H9 (cell line): ENCODE measurements around the gene COX5B. TPM values are rescaled to one million over a fixed set of nuclear protein-coding genes. Genes with fewer than 3 reads are reported as not detected.
"Not testable (repeated sequence)": the region's sequence is repeated elsewhere in the genome, so short reads cannot be mapped to it uniquely, and the experiment has no call there.

ENCODE experiments used
- DNase-seq: peaks from one replicate; pipeline ENCODE4 v3.0.0-alpha.2; 2017
- H2AFZ ChIP-seq: one replicate; pipeline ENCODE4 v1.6.1; 2013; ENCODE audit warnings: mild to moderate bottlenecking, low read length, control low read depth, moderate library complexity
- H2AK5ac ChIP-seq: 2 replicates; pipeline ENCODE4 v1.6.1; 2013; ENCODE audit warnings: low read length, control low read depth, mixed read lengths; ENCODE audit not compliant: insufficient read length
- H2BK120ac ChIP-seq: one replicate; pipeline ENCODE4 v1.6.1; 2013; ENCODE audit warnings: low read depth, mild to moderate bottlenecking, low read length, control low read depth, inconsistent platforms; ENCODE audit not compliant: poor library complexity, severe bottlenecking
- H2BK12ac ChIP-seq: 2 replicates; pipeline ENCODE4 v1.6.1; 2013; ENCODE audit warnings: low read length, control low read depth, mixed read lengths, low read depth; ENCODE audit not compliant: insufficient read length
- H2BK15ac ChIP-seq: 2 replicates; pipeline ENCODE4 v1.6.1; 2013; ENCODE audit warnings: low read depth, low read length, control low read depth
- H2BK20ac ChIP-seq: one replicate; pipeline ENCODE4 v1.6.1; 2013; ENCODE audit warnings: low read depth, mild to moderate bottlenecking, low read length, control low read depth, inconsistent platforms; ENCODE audit not compliant: poor library complexity, severe bottlenecking
- H2BK5ac ChIP-seq: 2 replicates; pipeline ENCODE4 v1.6.1; 2013; ENCODE audit warnings: low read length, control low read depth, mixed read lengths; ENCODE audit not compliant: insufficient read length
- H3K14ac ChIP-seq: 2 replicates; pipeline ENCODE4 v1.6.1; 2013; ENCODE audit warnings: low read length, control low read depth; ENCODE audit not compliant: insufficient read depth
- H3K18ac ChIP-seq: 2 replicates; pipeline ENCODE4 v1.6.1; 2013; ENCODE audit warnings: low read depth, mild to moderate bottlenecking, mixed read lengths, low read length, control low read depth; ENCODE audit not compliant: insufficient read length
- H3K23ac ChIP-seq: 2 replicates; pipeline ENCODE4 v1.6.1; 2013; ENCODE audit warnings: low read length, control low read depth, mixed read lengths, low read depth; ENCODE audit not compliant: insufficient read length
- H3K23me2 ChIP-seq: 2 replicates; pipeline ENCODE4 v1.6.1; 2013; ENCODE audit warnings: low read depth, mild to moderate bottlenecking, mixed read lengths, low read length, control low read depth; ENCODE audit not compliant: insufficient read length, poor library complexity, severe bottlenecking
- H3K27ac ChIP-seq: 2 replicates; pipeline ENCODE4 v1.5.1; 2013; ENCODE audit warnings: low read length, control low read depth, mixed read lengths, low read depth; ENCODE audit not compliant: insufficient read length
- H3K27me3 ChIP-seq: 2 replicates; pipeline ENCODE4 v1.6.1; 2013; ENCODE audit warnings: low read length, control low read depth, inconsistent platforms; ENCODE audit not compliant: insufficient read depth
- H3K4ac ChIP-seq: 2 replicates; pipeline ENCODE4 v1.6.1; 2013; ENCODE audit warnings: low read depth, mild to moderate bottlenecking, control low read depth, inconsistent platforms, low read length, moderate library complexity
- H3K4me1 ChIP-seq: 2 replicates; pipeline ENCODE4 v1.6.1; 2013; ENCODE audit warnings: low read length, control low read depth, inconsistent platforms; ENCODE audit not compliant: insufficient read depth
- H3K4me2 ChIP-seq: 2 replicates; pipeline ENCODE4 v1.6.1; 2013; ENCODE audit warnings: low read length, control low read depth, mixed read lengths; ENCODE audit not compliant: insufficient read length, insufficient read depth
- H3K56ac ChIP-seq: 2 replicates; pipeline ENCODE4 v1.6.1; 2013; ENCODE audit warnings: low read depth, mild to moderate bottlenecking, mixed read lengths, low read length, control low read depth; ENCODE audit not compliant: insufficient read length
- H3K79me1 ChIP-seq: 2 replicates; pipeline ENCODE4 v1.6.1; 2013; ENCODE audit warnings: low read depth, mild to moderate bottlenecking, moderate library complexity, low read length, control low read depth, inconsistent platforms; ENCODE audit not compliant: insufficient read depth, poor library complexity, severe bottlenecking
- H3K79me2 ChIP-seq: 2 replicates; pipeline ENCODE4 v1.6.1; 2013; ENCODE audit warnings: low read length, control low read depth, inconsistent platforms; ENCODE audit not compliant: insufficient read depth
- H3K9ac ChIP-seq: 2 replicates; pipeline ENCODE4 v1.6.1; 2013; ENCODE audit warnings: low read length, control low read depth, mixed read lengths; ENCODE audit not compliant: insufficient read length; ENCODE audit errors: extremely low read depth
- H3K9me3 ChIP-seq: one replicate; pipeline ENCODE4 v1.6.1; 2013; ENCODE audit warnings: low read depth, low read length, inconsistent platforms; ENCODE audit not compliant: control insufficient read depth
- H3T11ph ChIP-seq: one replicate; pipeline ENCODE4 v1.6.1; 2013; ENCODE audit warnings: mild to moderate bottlenecking, low read length, control low read depth, inconsistent platforms
- H4K20me1 ChIP-seq: one replicate; pipeline ENCODE4 v1.6.1; 2013; ENCODE audit not compliant: control insufficient read depth, insufficient read length, insufficient read depth
- H4K5ac ChIP-seq: 2 replicates; pipeline ENCODE4 v1.6.1; 2013; ENCODE audit warnings: low read depth, mild to moderate bottlenecking, mixed read lengths, low read length, control low read depth; ENCODE audit not compliant: insufficient read length
- H4K8ac ChIP-seq: replicated peaks from 2 replicates; pipeline ENCODE4 v1.6.1; 2013; ENCODE audit warnings: low read length, control low read depth, mixed read lengths, low read depth; ENCODE audit not compliant: insufficient read length
- H4K91ac ChIP-seq: 2 replicates; pipeline ENCODE4 v1.6.1; 2013; ENCODE audit warnings: low read depth, mild to moderate bottlenecking, moderate library complexity, mixed read lengths, low read length, control low read depth; ENCODE audit not compliant: insufficient read length
- H3K27ac Mint-ChIP-seq, 3 experiments: 2 replicates in 2 of 3; 3 replicates in 1 of 3; pipeline ENCODE4 v1.8.0; 2020 to 2021; ENCODE audit warnings: mixed read lengths in 3 of 3, mild to moderate bottlenecking in 1 of 3, moderate library complexity in 1 of 3
- H3K27me3 Mint-ChIP-seq: 2 replicates; pipeline ENCODE4 v1.8.0; 2021; ENCODE audit warnings: low read depth, mild to moderate bottlenecking, moderate library complexity, mixed read lengths
- H3K36me3 Mint-ChIP-seq, 3 experiments: 2 replicates in 2 of 3; 3 replicates in 1 of 3; pipeline ENCODE4 v1.8.0; 2020 to 2021; ENCODE audit warnings: low read depth in 3 of 3, mixed read lengths in 3 of 3; ENCODE audit not compliant: insufficient read depth in 1 of 3
- H3K4me1 Mint-ChIP-seq, 2 experiments: 2 replicates each; pipeline ENCODE4 v1.8.0; 2020; ENCODE audit warnings: mixed read lengths in 2 of 2
- H3K4me3 Mint-ChIP-seq, 2 experiments: 2 replicates in 1 of 2; 3 replicates in 1 of 2; pipeline ENCODE4 v1.8.0; 2020 to 2021; ENCODE audit warnings: mild to moderate bottlenecking in 2 of 2, mixed read lengths in 2 of 2, moderate library complexity in 1 of 2
- H3K9me3 Mint-ChIP-seq, 2 experiments: 2 replicates in 1 of 2; 3 replicates in 1 of 2; pipeline ENCODE4 v1.8.0; 2020; ENCODE audit warnings: mild to moderate bottlenecking in 2 of 2, mixed read lengths in 2 of 2, moderate library complexity in 1 of 2
- WGBS: extraction: QIAGEN DNeasy Blood & Tissue Kit; methylation state at CpG from one replicate; pipeline ENCODE4 v1.1.7; 2013; ENCODE audit warnings: missing lambda C conversion rate, low lambda C conversion rate, mixed read lengths; ENCODE audit not compliant: insufficient read length; ENCODE audit errors: extremely low coverage; 5-methylcytosine and 5-hydroxymethylcytosine counted together
- total RNA-seq: library from RNA; stranded (reverse); gene quantifications from 2 replicates; pipeline ENCODE4 v1.2.1, GENCODE V29; 2021
- TF ChIP-seq, protein P1 (sequence below): fragments of 200-600 bp; sonication (generic); conservative IDR thresholded peaks from 3 replicates; pipeline ENCODE4 v1.8.0; 2021; ENCODE audit warnings: antibody characterized with exemption, mild to moderate bottlenecking

COX5B gene
- total RNA-seq, 1 experiment from 2014 or later, result 237 TPM

DNA sequence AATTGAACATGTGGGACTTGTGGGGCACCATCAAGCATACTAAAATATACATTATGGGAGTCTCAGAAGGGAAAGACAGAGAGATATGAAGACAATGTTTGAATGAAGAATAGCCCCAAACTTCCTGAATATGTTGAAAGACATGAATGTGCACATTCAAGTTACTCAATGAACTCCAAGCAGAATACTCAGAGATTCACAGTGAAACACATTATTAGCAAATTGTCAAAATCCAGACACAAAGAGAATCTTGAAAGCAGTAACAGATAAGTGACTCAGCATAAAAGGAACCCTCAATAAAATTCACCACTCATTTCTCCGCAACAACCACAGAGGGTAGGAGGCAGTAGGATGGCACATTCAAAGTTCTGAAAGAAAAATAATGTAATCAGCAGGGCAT, 32.4 kb downstream of the COX5B start:
- Histone ChIP-seq H2BK20ac (no peak overlapping the region), H4K5ac (no peak overlapping the region), H2BK120ac (no peak overlapping the region), H3K9me3 (no peaks in the 10 kb centered on the region), H3K4ac (no peak overlapping the region), H3K79me1 (no peaks in the 10 kb centered on the region), H3K23ac (no peak overlapping the region), H3K27me3 (no peaks in the 10 kb centered on the region; the same call in 1 of the 2 replicates), H3K23me2 (no peaks in the 10 kb centered on the region), H2AK5ac (no peak overlapping the region), H3K56ac (no peak overlapping the region), H3K4me1 (no peaks in the 10 kb centered on the region), H3T11ph (no peak overlapping the region), H2BK15ac (no peak overlapping the region), H3K79me2 (no peaks in the 10 kb centered on the region), H3K9ac (no peak overlapping the region), H4K8ac (no peak overlapping the region), H2BK12ac (no peak overlapping the region), H2AFZ (no peak overlapping the region), H3K18ac (no peak overlapping the region), H3K14ac (no peak overlapping the region), H4K20me1 (no peaks in the 10 kb centered on the region), H4K91ac (no peak overlapping the region), H2BK5ac (no peak overlapping the region), H3K27ac (no peak overlapping the region), H3K4me2 (no peak overlapping the region)
- Mint-ChIP-seq H3K36me3 (peaks cover 0 to 31% (median 2%) of the 10 kb centered on the region in 3 experiments; a peak in 5 of 7 replicates), H3K9me3 (peaks cover 26 to 45% of the 10 kb centered on the region in 2 experiments), H3K4me3 (no peak overlapping the region), H3K4me1 (peaks cover 6 to 10% of the 10 kb centered on the region in 2 experiments), H3K27me3 (no peaks in the 10 kb centered on the region), H3K27ac (0 out of 7 replicates have a peak overlapping the region, but pooled peaks of 1 of the 3 experiments have one; percentile 31)
- no CpG with 5 or more reads among the region's 1 CpG for WGBS
- no peak for DNase-seq
- TF ChIP-seq, protein P1, sequence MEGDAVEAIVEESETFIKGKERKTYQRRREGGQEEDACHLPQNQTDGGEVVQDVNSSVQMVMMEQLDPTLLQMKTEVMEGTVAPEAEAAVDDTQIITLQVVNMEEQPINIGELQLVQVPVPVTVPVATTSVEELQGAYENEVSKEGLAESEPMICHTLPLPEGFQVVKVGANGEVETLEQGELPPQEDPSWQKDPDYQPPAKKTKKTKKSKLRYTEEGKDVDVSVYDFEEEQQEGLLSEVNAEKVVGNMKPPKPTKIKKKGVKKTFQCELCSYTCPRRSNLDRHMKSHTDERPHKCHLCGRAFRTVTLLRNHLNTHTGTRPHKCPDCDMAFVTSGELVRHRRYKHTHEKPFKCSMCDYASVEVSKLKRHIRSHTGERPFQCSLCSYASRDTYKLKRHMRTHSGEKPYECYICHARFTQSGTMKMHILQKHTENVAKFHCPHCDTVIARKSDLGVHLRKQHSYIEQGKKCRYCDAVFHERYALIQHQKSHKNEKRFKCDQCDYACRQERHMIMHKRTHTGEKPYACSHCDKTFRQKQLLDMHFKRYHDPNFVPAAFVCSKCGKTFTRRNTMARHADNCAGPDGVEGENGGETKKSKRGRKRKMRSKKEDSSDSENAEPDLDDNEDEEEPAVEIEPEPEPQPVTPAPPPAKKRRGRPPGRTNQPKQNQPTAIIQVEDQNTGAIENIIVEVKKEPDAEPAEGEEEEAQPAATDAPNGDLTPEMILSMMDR, result no peak

DNA sequence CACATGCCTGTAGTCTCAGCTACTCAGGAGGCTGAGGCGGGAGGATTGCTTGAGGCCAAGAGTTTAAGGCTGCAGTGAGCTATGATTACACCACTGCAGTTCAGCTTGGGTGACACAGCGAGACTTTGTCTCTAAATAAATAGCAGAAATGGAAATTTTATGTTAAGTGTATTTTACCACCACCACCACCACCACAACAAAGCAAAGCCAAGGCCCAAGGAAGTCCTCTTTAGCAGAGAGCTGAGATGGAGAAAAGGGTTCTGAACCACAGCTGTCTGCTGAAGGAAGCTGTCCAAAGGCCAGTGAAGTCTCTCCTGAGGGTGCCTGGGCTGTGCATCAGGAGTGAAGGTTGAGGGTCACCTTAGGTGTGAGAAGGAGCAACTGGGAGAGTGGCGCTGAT, 41.4 kb downstream of the COX5B start:
- H3K4me2 ChIP-seq, H2BK5ac ChIP-seq, H3K23me2 ChIP-seq, H3K36me3 Mint-ChIP-seq, H3K56ac ChIP-seq, H4K5ac ChIP-seq, H3K14ac ChIP-seq, H3K18ac ChIP-seq, DNase-seq, H3K9me3 ChIP-seq, H3K27ac ChIP-seq, H3K9ac ChIP-seq, H3K27me3 ChIP-seq, H4K8ac ChIP-seq, H3K4me1 ChIP-seq, H3K79me1 ChIP-seq, H3K27ac Mint-ChIP-seq, H3T11ph ChIP-seq, H3K27me3 Mint-ChIP-seq, H2AFZ ChIP-seq, H2BK12ac ChIP-seq, H2BK20ac ChIP-seq, H2BK120ac ChIP-seq, H2BK15ac ChIP-seq, H3K79me2 ChIP-seq, H3K4ac ChIP-seq, H3K4me3 Mint-ChIP-seq, H2AK5ac ChIP-seq, H4K20me1 ChIP-seq, H4K91ac ChIP-seq, H3K23ac ChIP-seq: not testable (repeated sequence)
- Mint-ChIP-seq H3K9me3 (peaks cover 7 to 12% of the 10 kb centered on the region in 2 experiments; a peak in 4 of 5 replicates), H3K4me1 (peaks cover 17 to 19% of the 10 kb centered on the region in 2 experiments)
- no CpG with 5 or more reads among the region's 3 CpGs for WGBS
